Activated CD4-positive, CD25-positive, alpha-beta regulatory T cell treated with anti-CD3 and anti-CD28 coated beads, Interleukin-2, amount 50 U/mL, for 16 hours (primary cell): Measurements from ENCODE around the gene ALOX12.
A peak's percentile ranks its signal among the peaks of the same experiment; 100 is the strongest.

Experiments used
- DNase-seq: peaks from one replicate; pipeline ENCODE4 v3.0.0-alpha.2; 2020; ENCODE audit warnings: low read depth, low spot score

ALOX12 gene

GRCh38 chr17:7022781-7023571 is 27.1 kb downstream of the ALOX12 start, which contains the start of gene BCL6B:
BCL6B (plus strand) TSS chr17:7023050; CDS start chr17:7023672, 622 bp downstream.
- no peak for DNase-seq

GRCh38 chr17:7023576-7024401 is 27.9 kb downstream of the ALOX12 start:
- DNase-seq, result peak; percentile 82

- DNase-seq, result no peak
Measured at GRCh38 chr17:7024402-7024785, 28.5 kb downstream of the ALOX12 start.

GRCh38 chr17:7025245-7025644 is 29.4 kb downstream of the ALOX12 start:
- DNase-seq, result no peak

- DNase-seq, result no peak
Measured at GRCh38 chr17:7026471-7027115, 30.7 kb downstream of the ALOX12 start.

- DNase-seq, result no peak
Measured at GRCh38 chr17:7027335-7027734, 31.5 kb downstream of the ALOX12 start.

- DNase-seq, result no peak
Measured at GRCh38 chr17:7029096-7029495, 33.2 kb downstream of the ALOX12 start.

- DNase-seq, result no peak
Measured at GRCh38 chr17:7029659-7030058, 33.8 kb downstream of the ALOX12 start.

GRCh38 chr17:7034955-7035590 is 39.2 kb downstream of the ALOX12 start:
- DNase-seq, result no peak

- DNase-seq, result peak; percentile 95
Measured at GRCh38 chr17:7035591-7036368, 39.9 kb downstream of the ALOX12 start, which contains the start of gene SLC16A13. SLC16A13 (plus strand) TSS chr17:7036015; CDS start chr17:7036383, 368 bp downstream.

GRCh38 chr17:7038025-7038862 is 42.4 kb downstream of the ALOX12 start:
- no peak for DNase-seq

GRCh38 chr17:7039832-7040231 is 44.0 kb downstream of the ALOX12 start:
- no peak for DNase-seq

GRCh38 chr17:7041607-7042500 is 46.0 kb downstream of the ALOX12 start:
- no peak for DNase-seq

- no peak for DNase-seq
Measured at GRCh38 chr17:7042501-7043181, 46.8 kb downstream of the ALOX12 start.

GRCh38 chr17:7043182-7043496 is 47.3 kb downstream of the ALOX12 start:
- DNase-seq, result no peak

GRCh38 chr17:7043497-7044198 is 47.8 kb downstream of the ALOX12 start, which contains the start of gene SLC16A11:
SLC16A11 (minus strand) TSS chr17:7044092; CDS start chr17:7043513, 579 bp downstream.
- no peak for DNase-seq

GRCh38 chr17:7045492-7046126 is 49.8 kb downstream of the ALOX12 start:
- no peak for DNase-seq
